GM20000 (cell line): ENCODE measurements around the gene TNS3.

ENCODE experiments used
- DNase-seq: peaks from one replicate; pipeline ENCODE4 v3.0.0; 2012; ENCODE audit warnings: low spot score
- TF ChIP-seq, protein P1 (sequence below): IDR thresholded peaks from 2 replicates; pipeline ENCODE4 v1.5.1; 2012; ENCODE audit warnings: mild to moderate bottlenecking, control low read depth; ENCODE audit errors: extremely low read depth, missing control alignments

TNS3 gene

GRCh38 chr7:47389923-47390630 lies 191.8 kb downstream of the TNS3 start:
- no peak for DNase-seq
- TF ChIP-seq, protein P1, sequence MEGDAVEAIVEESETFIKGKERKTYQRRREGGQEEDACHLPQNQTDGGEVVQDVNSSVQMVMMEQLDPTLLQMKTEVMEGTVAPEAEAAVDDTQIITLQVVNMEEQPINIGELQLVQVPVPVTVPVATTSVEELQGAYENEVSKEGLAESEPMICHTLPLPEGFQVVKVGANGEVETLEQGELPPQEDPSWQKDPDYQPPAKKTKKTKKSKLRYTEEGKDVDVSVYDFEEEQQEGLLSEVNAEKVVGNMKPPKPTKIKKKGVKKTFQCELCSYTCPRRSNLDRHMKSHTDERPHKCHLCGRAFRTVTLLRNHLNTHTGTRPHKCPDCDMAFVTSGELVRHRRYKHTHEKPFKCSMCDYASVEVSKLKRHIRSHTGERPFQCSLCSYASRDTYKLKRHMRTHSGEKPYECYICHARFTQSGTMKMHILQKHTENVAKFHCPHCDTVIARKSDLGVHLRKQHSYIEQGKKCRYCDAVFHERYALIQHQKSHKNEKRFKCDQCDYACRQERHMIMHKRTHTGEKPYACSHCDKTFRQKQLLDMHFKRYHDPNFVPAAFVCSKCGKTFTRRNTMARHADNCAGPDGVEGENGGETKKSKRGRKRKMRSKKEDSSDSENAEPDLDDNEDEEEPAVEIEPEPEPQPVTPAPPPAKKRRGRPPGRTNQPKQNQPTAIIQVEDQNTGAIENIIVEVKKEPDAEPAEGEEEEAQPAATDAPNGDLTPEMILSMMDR: no peak

DNA sequence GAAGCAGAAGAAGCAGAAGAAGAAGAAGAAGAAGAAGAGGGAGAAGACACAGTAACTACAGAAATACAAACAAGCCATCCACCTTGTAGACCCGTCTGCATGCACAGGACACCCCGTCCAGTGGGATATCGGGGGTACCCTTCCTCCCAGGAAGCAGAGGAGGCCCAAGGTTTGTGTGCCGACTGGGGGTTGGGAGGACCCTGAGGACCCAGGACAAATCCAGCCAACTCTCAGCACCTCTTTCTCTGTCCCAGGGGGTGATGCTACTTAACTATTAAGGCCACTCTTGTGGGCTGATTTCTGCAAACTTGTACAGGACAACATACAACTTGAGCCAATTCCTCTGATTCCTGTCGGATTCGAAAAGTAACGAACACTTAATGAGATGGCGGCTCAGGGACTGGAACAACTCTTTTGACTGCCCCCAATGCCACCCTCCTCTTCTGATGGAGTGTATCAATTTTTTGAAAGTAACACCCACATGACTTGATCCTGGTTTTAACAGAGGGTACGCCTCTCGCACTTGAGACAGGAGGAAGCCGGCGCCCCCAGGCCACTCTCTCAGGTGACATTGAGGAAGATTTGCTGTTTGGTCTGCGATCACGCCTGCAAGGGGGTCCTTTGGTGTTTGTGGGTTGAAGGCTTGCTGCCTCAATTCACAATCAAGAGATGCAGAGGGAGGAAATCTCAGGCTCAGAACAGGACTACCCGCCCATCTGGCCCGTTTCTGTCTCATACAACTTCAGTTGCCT lies 192.6 kb downstream of the TNS3 start:
- DNase-seq: no peak
- TF ChIP-seq, protein P1: no peak

- no peak for DNase-seq
- TF ChIP-seq, protein P1: no peak
Measured at GRCh38 chr7:47387506-47387905, 194.4 kb downstream of the TNS3 start.

- TF ChIP-seq, protein P1: no peak
- DNase-seq: no peak
Measured at GRCh38 chr7:47386273-47386835, 195.6 kb downstream of the TNS3 start.

- no peak for DNase-seq
Measured at GRCh38 chr7:47385536-47386125, 196.3 kb downstream of the TNS3 start.

DNA sequence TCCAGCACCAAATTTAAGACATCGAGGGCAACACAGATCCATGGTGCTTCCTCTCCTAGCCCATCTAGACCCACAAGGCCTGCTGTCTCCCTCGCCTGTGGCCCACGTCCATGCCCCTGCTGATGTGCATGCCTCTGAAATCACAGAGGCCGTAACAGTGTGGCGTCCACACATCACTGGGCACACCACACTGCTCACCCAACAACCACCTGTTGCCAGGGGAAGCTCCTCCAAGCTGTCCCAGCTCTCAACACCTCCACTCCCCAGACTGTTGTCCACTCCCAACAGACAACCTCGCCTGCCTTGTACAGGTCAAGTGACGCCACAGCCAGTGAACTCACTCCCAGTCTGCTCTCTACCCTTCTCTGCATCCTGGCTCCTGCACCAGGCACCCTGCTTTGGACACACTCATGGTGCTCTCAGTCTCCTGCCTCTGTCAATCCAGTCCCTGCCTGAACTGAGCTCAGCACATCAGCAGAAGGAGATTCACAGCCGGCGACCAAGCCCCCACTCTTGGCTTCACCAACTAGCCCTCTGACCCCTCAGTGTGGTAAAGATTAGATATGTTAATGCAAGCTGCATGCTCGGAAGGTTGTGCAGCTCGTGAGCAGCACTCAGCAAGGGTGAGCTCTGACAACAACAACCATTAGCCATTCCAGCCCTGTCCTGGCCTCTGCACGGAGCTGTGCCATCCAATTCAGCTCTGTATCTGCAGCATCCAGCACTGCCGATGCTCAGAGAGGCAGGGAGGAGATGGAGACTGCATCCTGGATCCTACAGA lies 197.0 kb downstream of the TNS3 start:
- DNase-seq: no peak
- TF ChIP-seq, protein P1: no peak

More at GRCh38 chr7:47385536-47386125, 196.3 kb downstream of the TNS3 start:
- TF ChIP-seq, protein P1: no peak
